Measurements from ENCODE around the gene PUDP.
"Not testable (repeated sequence)": the region's sequence is repeated elsewhere in the genome, so short reads cannot be mapped to it uniquely, and the experiment has no call there.

PUDP gene

DNA sequence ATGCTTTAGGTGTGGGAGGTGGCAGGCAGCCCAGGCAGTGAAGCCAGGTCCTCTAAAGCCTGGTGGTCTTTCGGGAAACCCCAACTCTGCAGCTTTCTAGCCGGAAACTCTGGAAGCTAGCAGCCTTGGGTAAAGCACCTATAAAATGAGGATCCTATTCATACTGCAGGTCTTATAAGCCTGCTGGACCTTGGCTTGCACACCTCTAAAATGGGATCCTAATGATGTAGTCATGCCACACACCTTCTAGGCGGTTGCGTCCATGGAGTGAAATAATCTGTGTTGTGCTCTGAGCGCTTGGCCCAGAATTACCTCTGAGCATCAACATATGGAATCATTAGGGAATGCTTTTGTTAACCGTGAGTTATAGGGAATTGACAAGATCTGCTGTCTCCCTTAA is 36.4 kb downstream of the PUDP start:
- no peaks in the 10 kb centered on the region for H3K9me3 ChIP-seq (ENCODE audit: control insufficient read depth in 1 of 2, low read length in 2 of 2)
- no peak overlapping the region for H3K4me3 ChIP-seq (ENCODE audit: low read depth in 1 of 2, low read length in 2 of 2)
- peaks cover 4 to 13% of the 10 kb centered on the region in 2 donors for H3K4me1 ChIP-seq (ENCODE audit: control insufficient read depth in 1 of 2, insufficient read depth in 2 of 2, low read length in 2 of 2)
- H3K27me3 ChIP-seq (ENCODE audit: control insufficient read depth in 1 of 2, insufficient read depth in 2 of 2, low read length in 2 of 2) = no peaks in the 10 kb centered on the region
- H3K36me3 ChIP-seq (ENCODE audit: control insufficient read depth in 1 of 2, insufficient read depth in 2 of 2, low read length in 2 of 2) = no peaks in the 10 kb centered on the region
- H3K9ac ChIP-seq (ENCODE audit: low read depth in 1 of 2, low read length in 2 of 2) = no peak overlapping the region
- H3K27ac ChIP-seq (ENCODE audit: low read depth, low read length) = no peak overlapping the region

DNA sequence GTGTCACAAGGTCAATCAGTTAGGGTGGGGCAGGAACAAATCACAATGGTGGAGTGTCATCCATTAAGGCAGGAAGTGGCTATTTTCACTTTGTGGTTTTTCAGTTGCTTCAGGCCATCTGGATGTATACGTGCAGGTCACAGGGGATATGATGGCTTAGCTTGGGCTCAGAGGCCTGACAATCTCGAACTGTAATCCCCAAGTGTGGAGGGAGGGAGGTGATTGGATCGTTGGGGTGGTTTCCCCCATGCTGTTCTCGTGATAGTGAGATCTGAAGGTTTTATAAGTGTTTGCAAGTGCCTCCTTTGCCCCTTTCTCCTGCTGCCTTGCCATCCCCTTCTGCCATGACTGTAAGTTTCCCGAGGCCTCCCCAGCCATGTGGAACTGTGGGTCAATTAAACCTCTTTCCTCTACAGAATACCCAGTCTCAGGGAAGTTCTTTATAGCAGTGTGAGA is 37.1 kb downstream of the PUDP start:
- Histone ChIP-seq H3K27ac (ENCODE audit: low read depth, low read length) (no peak overlapping the region), H3K36me3 (ENCODE audit: control insufficient read depth in 1 of 2, insufficient read depth in 2 of 2, low read length in 2 of 2) (no peaks in the 10 kb centered on the region), H3K27me3 (ENCODE audit: control insufficient read depth in 1 of 2, insufficient read depth in 2 of 2, low read length in 2 of 2) (no peaks in the 10 kb centered on the region), H3K9ac (ENCODE audit: low read depth in 1 of 2, low read length in 2 of 2) (no peak overlapping the region), H3K4me1 (ENCODE audit: control insufficient read depth in 1 of 2, insufficient read depth in 2 of 2, low read length in 2 of 2) (peaks cover 4 to 13% of the 10 kb centered on the region in 2 donors), H3K9me3 (ENCODE audit: control insufficient read depth in 1 of 2, low read length in 2 of 2) (no peaks in the 10 kb centered on the region), H3K4me3 (ENCODE audit: low read depth in 1 of 2, low read length in 2 of 2) (no peak overlapping the region)

DNA sequence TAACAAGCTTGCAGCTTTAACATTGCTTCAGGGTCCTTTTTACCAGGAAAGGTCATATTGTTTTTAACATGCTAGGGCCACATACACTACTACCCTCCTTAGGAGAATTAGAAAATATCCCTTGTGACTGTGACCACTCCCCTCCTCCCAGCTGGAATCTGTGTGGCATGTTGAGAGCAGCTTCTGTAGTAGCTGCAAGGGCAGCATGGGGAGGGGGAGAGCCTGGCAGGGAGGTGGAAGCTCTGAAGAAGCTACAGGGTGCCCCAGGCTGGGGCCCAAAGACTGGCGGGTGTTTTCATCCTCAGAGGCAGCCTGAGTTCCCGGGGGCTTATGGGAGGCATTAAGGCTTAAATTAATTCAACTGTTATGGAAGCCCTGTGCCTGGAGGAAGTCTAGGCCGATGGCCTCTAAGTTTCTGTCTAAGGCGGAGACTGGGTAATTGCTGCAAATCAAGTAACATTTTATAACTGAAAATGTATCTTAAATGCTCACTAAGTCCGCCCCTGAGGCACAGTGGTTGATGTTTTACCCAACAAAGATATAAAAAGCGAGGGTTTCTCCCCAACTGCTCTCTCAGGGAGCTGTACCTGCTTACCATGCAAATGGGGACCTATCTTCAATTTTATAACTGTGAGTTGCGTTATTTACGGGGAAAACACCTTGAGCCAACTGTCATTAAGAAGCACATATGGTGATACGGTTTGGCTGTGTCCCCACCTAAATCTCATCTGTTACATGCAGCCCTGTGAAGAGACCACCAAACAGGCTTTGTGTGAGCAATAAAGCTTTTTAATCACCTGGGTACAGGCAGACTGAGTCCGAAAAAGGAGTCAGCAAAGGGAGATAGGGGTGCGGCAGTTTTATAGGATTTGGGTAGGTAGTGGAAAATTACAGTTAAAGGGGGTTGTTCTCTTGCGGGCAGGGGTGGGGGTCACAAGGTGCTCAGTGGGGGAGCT is 37.8 kb downstream of the PUDP start:
- H3K4me1 ChIP-seq (ENCODE audit: control insufficient read depth in 1 of 2, insufficient read depth in 2 of 2, low read length in 2 of 2) = peaks cover 4 to 13% of the 10 kb centered on the region in 2 donors
- H3K36me3 ChIP-seq (ENCODE audit: control insufficient read depth in 1 of 2, insufficient read depth in 2 of 2, low read length in 2 of 2) = no peaks in the 10 kb centered on the region
- no peak overlapping the region for H3K27ac ChIP-seq (ENCODE audit: low read depth, low read length)
- H3K27me3 ChIP-seq (ENCODE audit: control insufficient read depth in 1 of 2, insufficient read depth in 2 of 2, low read length in 2 of 2) = no peaks in the 10 kb centered on the region
- H3K9me3 ChIP-seq (ENCODE audit: control insufficient read depth in 1 of 2, low read length in 2 of 2) = no peaks in the 10 kb centered on the region
- H3K9ac ChIP-seq (ENCODE audit: low read depth in 1 of 2, low read length in 2 of 2) = no peak overlapping the region
- no peak overlapping the region for H3K4me3 ChIP-seq (ENCODE audit: low read depth in 1 of 2, low read length in 2 of 2)

DNA sequence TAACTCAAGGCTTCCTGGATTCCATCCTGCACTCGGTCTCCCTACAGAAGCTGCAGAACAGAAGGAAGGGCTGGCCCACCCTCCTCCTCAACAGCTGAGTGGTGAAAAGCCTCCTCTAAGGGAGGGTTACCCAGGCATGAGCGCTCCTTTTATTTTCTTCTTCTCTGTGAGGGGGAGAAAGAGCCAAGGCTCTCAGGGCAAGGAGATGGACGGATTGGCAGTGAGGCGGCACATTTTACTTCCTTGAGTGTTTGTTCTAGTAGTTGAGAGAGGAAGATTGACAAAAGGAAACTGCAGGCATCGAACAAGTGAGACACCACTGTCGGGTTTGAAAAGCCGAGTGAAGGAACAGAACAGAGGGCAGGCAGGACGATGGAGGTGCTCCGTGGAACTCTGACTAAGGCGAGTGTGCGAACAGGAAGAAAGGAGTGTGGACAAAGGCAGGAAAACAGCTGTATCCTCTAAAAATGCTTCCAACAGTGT is 38.9 kb downstream of the PUDP start:
- peak overlapping the region in 1 of 2 donors; percentile 45 for H3K4me3 ChIP-seq (ENCODE audit: low read depth in 1 of 2, low read length in 2 of 2)
- no peaks in the 10 kb centered on the region for H3K9me3 ChIP-seq (ENCODE audit: control insufficient read depth in 1 of 2, low read length in 2 of 2)
- peak overlapping the region in 1 of 2 donors; percentile 39 for H3K9ac ChIP-seq (ENCODE audit: low read depth in 1 of 2, low read length in 2 of 2)
- H3K36me3 ChIP-seq (ENCODE audit: control insufficient read depth in 1 of 2, insufficient read depth in 2 of 2, low read length in 2 of 2) = peaks cover 0 to 4% of the 10 kb centered on the region in 2 donors
- no peaks in the 10 kb centered on the region for H3K27me3 ChIP-seq (ENCODE audit: control insufficient read depth in 1 of 2, insufficient read depth in 2 of 2, low read length in 2 of 2)
- peaks cover 4 to 13% of the 10 kb centered on the region in 2 donors for H3K4me1 ChIP-seq (ENCODE audit: control insufficient read depth in 1 of 2, insufficient read depth in 2 of 2, low read length in 2 of 2)
- H3K27ac ChIP-seq (ENCODE audit: low read depth, low read length) = peak overlapping the region; percentile 32

DNA sequence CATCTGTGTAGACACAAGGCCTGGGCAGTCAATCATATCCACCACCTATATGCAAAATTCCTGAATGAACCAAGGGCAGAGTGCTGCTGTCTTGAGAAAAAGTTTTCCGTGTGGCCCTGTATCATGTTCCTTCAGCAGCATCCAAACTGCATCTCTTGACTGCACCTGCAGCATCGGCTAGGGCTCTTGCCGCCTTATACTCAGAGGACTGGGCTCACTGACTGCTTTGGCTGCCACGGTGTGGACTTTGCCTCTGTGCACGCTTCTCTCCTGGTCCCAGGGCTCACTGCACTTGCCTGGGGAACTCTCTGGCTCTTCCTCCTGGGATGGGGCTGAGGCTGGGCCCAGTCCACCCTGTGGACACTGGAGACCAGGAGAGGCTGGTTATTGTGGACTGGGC is 39.9 kb downstream of the PUDP start:
- Histone ChIP-seq H3K27me3 (ENCODE audit: control insufficient read depth in 1 of 2, insufficient read depth in 2 of 2, low read length in 2 of 2) (no peaks in the 10 kb centered on the region), H3K4me1 (ENCODE audit: control insufficient read depth in 1 of 2, insufficient read depth in 2 of 2, low read length in 2 of 2) (peaks cover 4 to 13% of the 10 kb centered on the region in 2 donors), H3K4me3 (ENCODE audit: low read depth in 1 of 2, low read length in 2 of 2) (no peak overlapping the region), H3K9me3 (ENCODE audit: control insufficient read depth in 1 of 2, low read length in 2 of 2) (no peaks in the 10 kb centered on the region), H3K9ac (ENCODE audit: low read depth in 1 of 2, low read length in 2 of 2) (no peak overlapping the region), H3K36me3 (ENCODE audit: control insufficient read depth in 1 of 2, insufficient read depth in 2 of 2, low read length in 2 of 2) (peaks cover 0 to 4% of the 10 kb centered on the region in 2 donors), H3K27ac (ENCODE audit: low read depth, low read length) (no peak overlapping the region)

DNA sequence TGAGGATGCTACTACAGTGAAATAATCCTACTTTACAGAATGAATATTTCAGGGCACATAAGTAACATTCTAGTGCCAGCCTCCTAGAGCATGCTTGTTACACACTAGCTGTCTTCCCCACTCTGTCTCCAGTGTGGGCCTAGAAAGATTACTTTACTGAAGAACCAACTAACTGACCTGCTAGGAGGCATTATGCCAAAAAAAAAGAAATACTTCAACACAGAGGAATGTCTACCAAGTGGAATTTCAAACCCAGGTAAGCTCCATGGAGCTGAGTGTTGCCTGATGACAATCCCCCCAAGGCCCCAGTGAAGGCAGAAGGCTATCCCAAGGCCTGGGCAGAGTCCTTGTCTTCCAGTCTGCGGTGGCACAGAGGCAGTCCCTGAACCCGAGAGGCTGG is 41.3 kb downstream of the PUDP start:
- peaks cover 4 to 13% of the 10 kb centered on the region in 2 donors for H3K4me1 ChIP-seq (ENCODE audit: control insufficient read depth in 1 of 2, insufficient read depth in 2 of 2, low read length in 2 of 2)
- no peak overlapping the region for H3K9ac ChIP-seq (ENCODE audit: low read depth in 1 of 2, low read length in 2 of 2)
- no peak overlapping the region for H3K27ac ChIP-seq (ENCODE audit: low read depth, low read length)
- peaks cover 0 to 4% of the 10 kb centered on the region in 2 donors for H3K36me3 ChIP-seq (ENCODE audit: control insufficient read depth in 1 of 2, insufficient read depth in 2 of 2, low read length in 2 of 2)
- no peaks in the 10 kb centered on the region for H3K27me3 ChIP-seq (ENCODE audit: control insufficient read depth in 1 of 2, insufficient read depth in 2 of 2, low read length in 2 of 2)
- H3K9me3 ChIP-seq (ENCODE audit: control insufficient read depth in 1 of 2, low read length in 2 of 2) = no peaks in the 10 kb centered on the region
- no peak overlapping the region for H3K4me3 ChIP-seq (ENCODE audit: low read depth in 1 of 2, low read length in 2 of 2)

DNA sequence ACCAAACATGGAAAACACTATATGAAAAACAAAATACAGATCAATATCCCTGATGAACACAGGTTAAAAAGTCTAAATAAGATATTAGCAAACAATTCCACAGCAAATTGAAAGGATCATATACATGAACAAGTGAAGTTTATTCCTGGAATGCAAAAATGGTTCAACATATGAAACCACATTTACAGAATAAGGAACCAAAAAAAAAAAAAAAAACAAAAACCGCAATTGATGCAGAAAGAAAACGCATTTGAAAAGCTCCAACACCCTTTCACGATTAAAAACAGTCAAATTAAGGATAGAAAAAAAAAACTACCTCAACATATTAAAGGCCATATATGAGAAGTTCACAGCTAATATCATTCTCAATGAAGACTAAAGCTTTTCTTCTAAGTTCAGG is 45.8 kb downstream of the PUDP start:
- H3K36me3 ChIP-seq (ENCODE audit: control insufficient read depth in 1 of 2, insufficient read depth in 2 of 2, low read length in 2 of 2) = peaks cover 0 to 14% of the 10 kb centered on the region in 2 donors
- no peak overlapping the region for H3K9ac ChIP-seq (ENCODE audit: low read depth in 1 of 2, low read length in 2 of 2)
- H3K9me3 ChIP-seq (ENCODE audit: control insufficient read depth in 1 of 2, low read length in 2 of 2) = no peaks in the 10 kb centered on the region
- no peaks in the 10 kb centered on the region for H3K27me3 ChIP-seq (ENCODE audit: control insufficient read depth in 1 of 2, insufficient read depth in 2 of 2, low read length in 2 of 2)
- H3K4me3 ChIP-seq (ENCODE audit: low read depth in 1 of 2, low read length in 2 of 2) = no peak overlapping the region
- H3K4me1 ChIP-seq (ENCODE audit: control insufficient read depth in 1 of 2, insufficient read depth in 2 of 2, low read length in 2 of 2) = no peaks in the 10 kb centered on the region
- no peak overlapping the region for H3K27ac ChIP-seq (ENCODE audit: low read depth, low read length)

DNA sequence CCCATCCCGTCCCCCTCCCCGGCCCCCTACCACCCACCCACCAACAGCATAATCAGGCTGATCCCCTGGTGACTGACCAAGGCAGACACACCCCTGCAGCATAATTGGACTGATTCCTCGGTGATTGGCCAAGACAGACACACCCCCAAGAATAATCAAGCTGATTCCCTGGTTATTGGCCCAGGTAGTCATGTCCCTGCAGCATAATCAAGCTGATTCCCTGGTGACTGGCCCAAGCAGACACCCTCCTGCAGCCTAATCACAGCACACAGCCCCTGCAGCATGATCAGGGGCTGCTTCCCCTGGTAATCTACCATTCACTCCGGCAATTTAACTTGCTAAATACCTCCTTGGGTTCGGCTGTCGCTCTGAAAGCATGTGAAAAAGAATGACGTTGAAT is 47.9 kb downstream of the PUDP start:
- Histone ChIP-seq H3K9ac (ENCODE audit: low read depth in 1 of 2, low read length in 2 of 2) (no peak overlapping the region), H3K36me3 (ENCODE audit: control insufficient read depth in 1 of 2, insufficient read depth in 2 of 2, low read length in 2 of 2) (peaks cover 0 to 14% of the 10 kb centered on the region in 2 donors), H3K27ac (ENCODE audit: low read depth, low read length) (no peak overlapping the region)

DNA sequence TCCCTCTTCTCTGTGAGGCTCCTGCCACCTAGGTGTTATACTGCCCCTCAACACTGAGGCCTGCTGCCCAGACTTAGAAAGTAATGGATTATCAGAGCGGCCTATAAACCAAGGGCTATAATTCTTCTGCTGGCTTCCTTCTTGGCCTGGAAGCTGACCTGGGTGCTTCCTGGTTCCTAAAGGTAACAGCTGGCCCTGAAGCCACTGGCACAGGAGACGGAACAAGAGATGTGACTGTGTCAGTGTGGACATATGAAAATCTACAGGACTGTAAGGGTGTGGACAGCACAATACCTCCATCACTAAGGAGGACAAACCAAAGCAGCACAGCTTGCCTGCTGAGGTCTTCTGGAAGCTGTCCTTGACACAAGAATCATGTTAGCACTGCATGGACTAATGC is 52.3 kb downstream of the PUDP start:
- not testable (repeated sequence) for H3K36me3 ChIP-seq (ENCODE audit: control insufficient read depth in 1 of 2, insufficient read depth in 2 of 2, low read length in 2 of 2); H3K9ac ChIP-seq (ENCODE audit: low read depth in 1 of 2, low read length in 2 of 2); H3K27me3 ChIP-seq (ENCODE audit: control insufficient read depth in 1 of 2, insufficient read depth in 2 of 2, low read length in 2 of 2); H3K4me3 ChIP-seq (ENCODE audit: low read depth in 1 of 2, low read length in 2 of 2); H3K9me3 ChIP-seq (ENCODE audit: control insufficient read depth in 1 of 2, low read length in 2 of 2); H3K27ac ChIP-seq (ENCODE audit: low read depth, low read length)
- peaks cover 0 to 14% of the 10 kb centered on the region in 2 donors for H3K4me1 ChIP-seq (ENCODE audit: control insufficient read depth in 1 of 2, insufficient read depth in 2 of 2, low read length in 2 of 2)

More for the DNA sequence above, 47.9 kb downstream of the PUDP start:
- H3K4me1 ChIP-seq (ENCODE audit: control insufficient read depth in 1 of 2, insufficient read depth in 2 of 2, low read length in 2 of 2) = no peaks in the 10 kb centered on the region
- H3K9me3 ChIP-seq (ENCODE audit: control insufficient read depth in 1 of 2, low read length in 2 of 2) = no peaks in the 10 kb centered on the region
- no peaks in the 10 kb centered on the region for H3K27me3 ChIP-seq (ENCODE audit: control insufficient read depth in 1 of 2, insufficient read depth in 2 of 2, low read length in 2 of 2)
- no peak overlapping the region for H3K4me3 ChIP-seq (ENCODE audit: low read depth in 1 of 2, low read length in 2 of 2)

DNA sequence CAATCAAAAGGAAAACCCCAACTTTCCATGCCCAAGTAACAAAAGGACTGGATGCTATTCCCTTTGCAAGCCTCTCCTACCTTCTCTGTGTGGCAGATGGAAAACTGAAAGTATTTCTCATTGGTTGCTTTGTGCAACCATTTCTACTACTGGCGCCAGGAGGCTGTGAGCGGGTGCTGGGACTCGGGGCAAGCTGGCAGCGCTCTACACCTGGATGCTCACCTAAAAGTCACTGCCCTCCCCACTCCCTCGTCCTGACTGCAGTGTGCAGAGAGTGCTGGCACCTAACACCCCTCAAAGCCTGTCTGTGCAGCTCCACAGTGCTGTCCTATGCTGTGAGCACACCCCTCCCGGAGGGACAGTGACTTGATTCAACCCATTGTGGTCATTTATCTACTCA is 54.6 kb downstream of the PUDP start:
- Histone ChIP-seq H3K27me3 (ENCODE audit: control insufficient read depth in 1 of 2, insufficient read depth in 2 of 2, low read length in 2 of 2) (no peaks in the 10 kb centered on the region), H3K9me3 (ENCODE audit: control insufficient read depth in 1 of 2, low read length in 2 of 2) (no peaks in the 10 kb centered on the region), H3K9ac (ENCODE audit: low read depth in 1 of 2, low read length in 2 of 2) (no peak overlapping the region), H3K4me1 (ENCODE audit: control insufficient read depth in 1 of 2, insufficient read depth in 2 of 2, low read length in 2 of 2) (peaks cover 0 to 16% of the 10 kb centered on the region in 2 donors), H3K27ac (ENCODE audit: low read depth, low read length) (no peak overlapping the region), H3K36me3 (ENCODE audit: control insufficient read depth in 1 of 2, insufficient read depth in 2 of 2, low read length in 2 of 2) (peaks cover 0 to 10% of the 10 kb centered on the region in 2 donors), H3K4me3 (ENCODE audit: low read depth in 1 of 2, low read length in 2 of 2) (no peak overlapping the region)

Measured in duodenal mucosa (tissue), 2 donors.